ENCODE data around the gene TIMP3. TPM values are rescaled to one million over a fixed set of nuclear protein-coding genes. Genes with fewer than 3 reads are reported as not detected.

TIMP3 gene
- total and polyA plus RNA-seq, 5 donors from 2014 or later = 0.35 TPM; not detected in 4

GRCh38 chr22:32829451-32829851 lies 27.9 kb downstream of the TIMP3 start:
- Mint-ChIP-seq H3K27ac (no peak overlapping the region), H3K4me3 (no peak overlapping the region), H3K4me1 (peaks cover 0 to 17% (median 2%) of the 10 kb centered on the region in 4 donors), H3K36me3 (no peaks in the 10 kb centered on the region), H3K9me3 (no peaks in the 10 kb centered on the region), H3K27me3 (no peaks in the 10 kb centered on the region)
- Histone ChIP-seq H3K36me3 (ENCODE audit: control insufficient read depth, insufficient read depth, low read length) (no peaks in the 10 kb centered on the region), H3K4me3 (ENCODE audit: low read depth, low read length) (no peak overlapping the region), H3K27ac (ENCODE audit: insufficient read depth, low read length, poor library complexity, severe bottlenecking) (no peak overlapping the region), H3K4me1 (ENCODE audit: control insufficient read depth, insufficient read depth, low read length, poor library complexity, severe bottlenecking) (no peaks in the 10 kb centered on the region), H3K27me3 (ENCODE audit: control insufficient read depth, insufficient read depth, low read length) (no peaks in the 10 kb centered on the region), H3K9me3 (ENCODE audit: control insufficient read depth in 2 of 2, low read length in 2 of 2) (no peaks in the 10 kb centered on the region)
- no peak for DNase-seq
- ATAC-seq (ENCODE audit: low read depth in 2 of 2) = no peak

- Mint-ChIP-seq H3K27me3 (no peaks in the 10 kb centered on the region), H3K27ac (no peak overlapping the region), H3K9me3 (no peaks in the 10 kb centered on the region), H3K36me3 (no peaks in the 10 kb centered on the region), H3K4me1 (peaks cover 0 to 17% (median 2%) of the 10 kb centered on the region in 4 donors), H3K4me3 (no peak overlapping the region)
- H3K4me1 ChIP-seq (ENCODE audit: control insufficient read depth, insufficient read depth, low read length, poor library complexity, severe bottlenecking) = no peaks in the 10 kb centered on the region
- H3K27ac ChIP-seq (ENCODE audit: insufficient read depth, low read length, poor library complexity, severe bottlenecking) = no peak overlapping the region
- DNase-seq = no peak
- H3K4me3 ChIP-seq (ENCODE audit: low read depth, low read length) = no peak overlapping the region
- H3K9me3 ChIP-seq (ENCODE audit: control insufficient read depth in 2 of 2, low read length in 2 of 2) = no peaks in the 10 kb centered on the region
- ATAC-seq (ENCODE audit: low read depth in 2 of 2) = no peak
- no peaks in the 10 kb centered on the region for H3K27me3 ChIP-seq (ENCODE audit: control insufficient read depth, insufficient read depth, low read length)
- H3K36me3 ChIP-seq (ENCODE audit: control insufficient read depth, insufficient read depth, low read length) = no peaks in the 10 kb centered on the region
These were observed 29.0 kb downstream of the TIMP3 start for GRCh38 chr22:32830473-32830872.

- Mint-ChIP-seq H3K27ac (peak overlapping the region in 2 of 3 donors; percentile 65 to 76), H3K36me3 (no peaks in the 10 kb centered on the region), H3K4me3 (no peak overlapping the region), H3K27me3 (peaks cover under 1% of the 10 kb centered on the region), H3K4me1 (peaks cover 0 to 17% (median 2%) of the 10 kb centered on the region in 4 donors), H3K9me3 (no peaks in the 10 kb centered on the region)
- ATAC-seq (ENCODE audit: low read depth in 2 of 2) (no peak), DNase-seq (no peak)
- H3K9me3 ChIP-seq (ENCODE audit: control insufficient read depth in 2 of 2, low read length in 2 of 2) = no peaks in the 10 kb centered on the region
- no peaks in the 10 kb centered on the region for H3K27me3 ChIP-seq (ENCODE audit: control insufficient read depth, insufficient read depth, low read length)
- no peaks in the 10 kb centered on the region for H3K4me1 ChIP-seq (ENCODE audit: control insufficient read depth, insufficient read depth, low read length, poor library complexity, severe bottlenecking)
- no peak overlapping the region for H3K27ac ChIP-seq (ENCODE audit: insufficient read depth, low read length, poor library complexity, severe bottlenecking)
- no peak overlapping the region for H3K4me3 ChIP-seq (ENCODE audit: low read depth, low read length)
- no peaks in the 10 kb centered on the region for H3K36me3 ChIP-seq (ENCODE audit: control insufficient read depth, insufficient read depth, low read length)
These were observed 29.5 kb downstream of the TIMP3 start for GRCh38 chr22:32830957-32831356.

GRCh38 chr22:32831584-32831983 lies 30.1 kb downstream of the TIMP3 start:
- no peak for ATAC-seq (ENCODE audit: low read depth in 2 of 2)
- no peaks in the 10 kb centered on the region for H3K4me1 ChIP-seq (ENCODE audit: control insufficient read depth, insufficient read depth, low read length, poor library complexity, severe bottlenecking)
- no peak overlapping the region for H3K27ac ChIP-seq (ENCODE audit: insufficient read depth, low read length, poor library complexity, severe bottlenecking)
- Mint-ChIP-seq H3K36me3 (no peaks in the 10 kb centered on the region), H3K4me1 (peaks cover 0 to 17% (median 2%) of the 10 kb centered on the region in 4 donors), H3K4me3 (peak overlapping the region in 1 of 4 donors; percentile 52), H3K9me3 (no peaks in the 10 kb centered on the region), H3K27ac (peak overlapping the region in 2 of 3 donors; percentile 65 to 74), H3K27me3 (peaks cover 4% of the 10 kb centered on the region)
- H3K4me3 ChIP-seq (ENCODE audit: low read depth, low read length) = no peak overlapping the region
- H3K36me3 ChIP-seq (ENCODE audit: control insufficient read depth, insufficient read depth, low read length) = no peaks in the 10 kb centered on the region
- DNase-seq = no peak
- no peaks in the 10 kb centered on the region for H3K27me3 ChIP-seq (ENCODE audit: control insufficient read depth, insufficient read depth, low read length)
- H3K9me3 ChIP-seq (ENCODE audit: control insufficient read depth in 2 of 2, low read length in 2 of 2) = no peaks in the 10 kb centered on the region

GRCh38 chr22:32832174-32832573 lies 30.7 kb downstream of the TIMP3 start:
- Mint-ChIP-seq H3K27me3 (peaks cover 4% of the 10 kb centered on the region), H3K4me3 (peak overlapping the region in 1 of 4 donors; percentile 52), H3K4me1 (peaks cover 0 to 17% (median 2%) of the 10 kb centered on the region in 4 donors), H3K36me3 (no peaks in the 10 kb centered on the region), H3K9me3 (no peaks in the 10 kb centered on the region), H3K27ac (peak overlapping the region in 1 of 3 donors; percentile 74)
- no peaks in the 10 kb centered on the region for H3K9me3 ChIP-seq (ENCODE audit: control insufficient read depth in 2 of 2, low read length in 2 of 2)
- H3K4me3 ChIP-seq (ENCODE audit: low read depth, low read length) = no peak overlapping the region
- H3K27ac ChIP-seq (ENCODE audit: insufficient read depth, low read length, poor library complexity, severe bottlenecking) = no peak overlapping the region
- ATAC-seq (ENCODE audit: low read depth in 2 of 2) (no peak), DNase-seq (peak in 1 of 3 donors; percentile 12)
- no peaks in the 10 kb centered on the region for H3K27me3 ChIP-seq (ENCODE audit: control insufficient read depth, insufficient read depth, low read length)
- no peaks in the 10 kb centered on the region for H3K36me3 ChIP-seq (ENCODE audit: control insufficient read depth, insufficient read depth, low read length)
- no peaks in the 10 kb centered on the region for H3K4me1 ChIP-seq (ENCODE audit: control insufficient read depth, insufficient read depth, low read length, poor library complexity, severe bottlenecking)

- H3K4me3 ChIP-seq (ENCODE audit: low read depth, low read length) = no peak overlapping the region
- H3K36me3 Mint-ChIP-seq = no peaks in the 10 kb centered on the region
- H3K27ac Mint-ChIP-seq = no peak overlapping the region
- ATAC-seq (ENCODE audit: low read depth in 2 of 2) (no peak), DNase-seq (peak in 1 of 3 donors; percentile 31)
- H3K27ac ChIP-seq (ENCODE audit: insufficient read depth, low read length, poor library complexity, severe bottlenecking) = no peak overlapping the region
- peaks cover 0 to 9% (median 2%) of the 10 kb centered on the region in 4 donors for H3K4me1 Mint-ChIP-seq
- H3K9me3 Mint-ChIP-seq = no peaks in the 10 kb centered on the region
- no peaks in the 10 kb centered on the region for H3K4me1 ChIP-seq (ENCODE audit: control insufficient read depth, insufficient read depth, low read length, poor library complexity, severe bottlenecking)
- no peak overlapping the region for H3K4me3 Mint-ChIP-seq
- no peaks in the 10 kb centered on the region for H3K27me3 ChIP-seq (ENCODE audit: control insufficient read depth, insufficient read depth, low read length)
- no peaks in the 10 kb centered on the region for H3K36me3 ChIP-seq (ENCODE audit: control insufficient read depth, insufficient read depth, low read length)
- H3K9me3 ChIP-seq (ENCODE audit: control insufficient read depth in 2 of 2, low read length in 2 of 2) = no peaks in the 10 kb centered on the region
- peaks cover 10% of the 10 kb centered on the region for H3K27me3 Mint-ChIP-seq
These were observed 35.0 kb downstream of the TIMP3 start for GRCh38 chr22:32836280-32837123.

- ATAC-seq (ENCODE audit: low read depth in 2 of 2) = no peak
- Histone ChIP-seq H3K36me3 (ENCODE audit: control insufficient read depth, insufficient read depth, low read length) (no peaks in the 10 kb centered on the region), H3K9me3 (ENCODE audit: control insufficient read depth in 2 of 2, low read length in 2 of 2) (no peaks in the 10 kb centered on the region), H3K27me3 (ENCODE audit: control insufficient read depth, insufficient read depth, low read length) (no peaks in the 10 kb centered on the region), H3K4me3 (ENCODE audit: low read depth, low read length) (no peak overlapping the region), H3K27ac (ENCODE audit: insufficient read depth, low read length, poor library complexity, severe bottlenecking) (no peak overlapping the region), H3K4me1 (ENCODE audit: control insufficient read depth, insufficient read depth, low read length, poor library complexity, severe bottlenecking) (no peaks in the 10 kb centered on the region)
- H3K4me1 Mint-ChIP-seq = peaks cover 0 to 3% (median under 1%) of the 10 kb centered on the region in 4 donors
- DNase-seq = no peak
- H3K27ac Mint-ChIP-seq = no peak overlapping the region
- H3K9me3 Mint-ChIP-seq = no peaks in the 10 kb centered on the region
- H3K36me3 Mint-ChIP-seq = no peaks in the 10 kb centered on the region
- H3K27me3 Mint-ChIP-seq = peaks cover 10% of the 10 kb centered on the region
- H3K4me3 Mint-ChIP-seq = no peak overlapping the region
These were observed 35.6 kb downstream of the TIMP3 start for GRCh38 chr22:32837142-32837541.

- Histone ChIP-seq H3K4me3 (ENCODE audit: low read depth, low read length) (no peak overlapping the region), H3K4me1 (ENCODE audit: control insufficient read depth, insufficient read depth, low read length, poor library complexity, severe bottlenecking) (no peaks in the 10 kb centered on the region), H3K9me3 (ENCODE audit: control insufficient read depth in 2 of 2, low read length in 2 of 2) (no peaks in the 10 kb centered on the region), H3K27ac (ENCODE audit: insufficient read depth, low read length, poor library complexity, severe bottlenecking) (no peak overlapping the region), H3K27me3 (ENCODE audit: control insufficient read depth, insufficient read depth, low read length) (no peaks in the 10 kb centered on the region), H3K36me3 (ENCODE audit: control insufficient read depth, insufficient read depth, low read length) (no peaks in the 10 kb centered on the region)
- Mint-ChIP-seq H3K4me3 (no peak overlapping the region), H3K27ac (no peak overlapping the region), H3K4me1 (no peaks in the 10 kb centered on the region), H3K36me3 (no peaks in the 10 kb centered on the region), H3K27me3 (peaks cover 10% of the 10 kb centered on the region), H3K9me3 (no peaks in the 10 kb centered on the region)
- no peak for ATAC-seq (ENCODE audit: low read depth in 2 of 2)
- DNase-seq = no peak
These were observed 36.3 kb downstream of the TIMP3 start for GRCh38 chr22:32837803-32838202.
